GM12801 (cell line): Measurements from ENCODE around the gene HNRNPA2B1.

Experiments
- CTCF ChIP-seq: IDR thresholded peaks from one replicate; pipeline ENCODE4 v1.5.1; 2011; ENCODE audit warnings: control low read depth; ENCODE audit not compliant: insufficient read length; ENCODE audit errors: extremely low read depth

HNRNPA2B1 gene

GRCh38 chr7:26179422-26179821, 21.1 kb downstream of the HNRNPA2B1 start:
- TF ChIP-seq CTCF, result no peak

- TF ChIP-seq CTCF, result no peak
Measured at GRCh38 chr7:26178272-26178960, 22.1 kb downstream of the HNRNPA2B1 start.

GRCh38 chr7:26172048-26172447, 28.5 kb downstream of the HNRNPA2B1 start:
- TF ChIP-seq CTCF, result no peak

- no peak for TF ChIP-seq CTCF
Measured at GRCh38 chr7:26171601-26172000, 28.9 kb downstream of the HNRNPA2B1 start.

GRCh38 chr7:26170663-26171062, 29.9 kb downstream of the HNRNPA2B1 start:
- no peak for TF ChIP-seq CTCF

- no peak for TF ChIP-seq CTCF
Measured at GRCh38 chr7:26169271-26169670, 31.3 kb downstream of the HNRNPA2B1 start.

- no peak for TF ChIP-seq CTCF
Measured at GRCh38 chr7:26168458-26169023, 32.0 kb downstream of the HNRNPA2B1 start.
